Measurements from ENCODE around the gene TRIM17. TPM values are rescaled to one million over a fixed set of nuclear protein-coding genes. Genes with fewer than 3 reads are reported as not detected.

The TRIM17 gene
- total RNA-seq, 3 donors from 2014 or later, result 7.3 to 9.5 TPM; not detected in 1

GRCh38 chr1:228450200-228450599 is 33.5 kb upstream of the TRIM17 start:
- Histone ChIP-seq H3K4me3 (no peak overlapping the region), H3K4me1 (no peaks in the 10 kb centered on the region), H3K9me3 (no peaks in the 10 kb centered on the region), H3K27me3 (peaks cover 0 to 8% of the 10 kb centered on the region in 2 donors), H3K27ac (no peak overlapping the region), H3K36me3 (no peaks in the 10 kb centered on the region)
- no peak for DNase-seq (ENCODE audit: low spot score in 2 of 2)
- no peak for TF ChIP-seq POLR2AphosphoS5 (IDR thresholded peaks at IDR 0.05)
- intact Hi-C loops (cut with DNase I; ENCODE audit: low total_unique reads), result loop anchor here (5.0 kb wide), 1 partner anchor 1242 kb away; no protein-coding TSS in a partner anchor

GRCh38 chr1:228448372-228448771 is 31.7 kb upstream of the TRIM17 start:
- Histone ChIP-seq H3K4me1 (no peaks in the 10 kb centered on the region), H3K36me3 (no peaks in the 10 kb centered on the region), H3K4me3 (no peak overlapping the region), H3K27ac (no peak overlapping the region), H3K9me3 (no peaks in the 10 kb centered on the region), H3K27me3 (peaks cover 0 to 16% of the 10 kb centered on the region in 2 donors)
- intact Hi-C loops (cut with DNase I; ENCODE audit: low total_unique reads), result no loop called here
- no peak for TF ChIP-seq POLR2A (IDR thresholded peaks at IDR 0.05)
- no peak for TF ChIP-seq POLR2AphosphoS5 (IDR thresholded peaks at IDR 0.05)
- TF ChIP-seq CTCF (IDR thresholded peaks at IDR 0.05), result no peak
- DNase-seq (ENCODE audit: low spot score in 2 of 2), result no peak

GRCh38 chr1:228446852-228447251 is 30.2 kb upstream of the TRIM17 start:
- no peak overlapping the region for H3K27ac ChIP-seq
- no peaks in the 10 kb centered on the region for H3K36me3 ChIP-seq
- no peaks in the 10 kb centered on the region for H3K4me1 ChIP-seq
- DNase-seq (ENCODE audit: low spot score in 2 of 2), result no peak
- TF ChIP-seq POLR2AphosphoS5 (IDR thresholded peaks at IDR 0.05), result no peak
- no peak for TF ChIP-seq CTCF (IDR thresholded peaks at IDR 0.05)
- no peak for TF ChIP-seq POLR2A (IDR thresholded peaks at IDR 0.05)
- H3K27me3 ChIP-seq, result peaks cover 0 to 22% of the 10 kb centered on the region in 2 donors
- no peaks in the 10 kb centered on the region for H3K9me3 ChIP-seq
- intact Hi-C loops (cut with DNase I; ENCODE audit: low total_unique reads), result no loop called here
- H3K4me3 ChIP-seq, result no peak overlapping the region

GRCh38 chr1:228445843-228446650 is 29.4 kb upstream of the TRIM17 start:
- H3K9me3 ChIP-seq, result no peaks in the 10 kb centered on the region
- H3K36me3 ChIP-seq, result no peaks in the 10 kb centered on the region
- DNase-seq (ENCODE audit: low spot score in 2 of 2), result no peak
- H3K27me3 ChIP-seq, result peaks cover 0 to 22% of the 10 kb centered on the region in 2 donors
- TF ChIP-seq CTCF (IDR thresholded peaks at IDR 0.05), result no peak
- intact Hi-C loops (cut with DNase I; ENCODE audit: low total_unique reads), result no loop called here
- peak overlapping the region; percentile 29 to 56 (median 51) for H3K4me3 ChIP-seq
- H3K27ac ChIP-seq, result no peak overlapping the region
- no peaks in the 10 kb centered on the region for H3K4me1 ChIP-seq

- Histone ChIP-seq H3K4me3 (peak overlapping the region; percentile 29 to 56 (median 51)), H3K27ac (no peak overlapping the region), H3K27me3 (peaks cover 0 to 22% of the 10 kb centered on the region in 2 donors), H3K9me3 (no peaks in the 10 kb centered on the region), H3K4me1 (no peaks in the 10 kb centered on the region), H3K36me3 (no peaks in the 10 kb centered on the region)
- intact Hi-C loops (cut with DNase I; ENCODE audit: low total_unique reads), result no loop called here
- DNase-seq (ENCODE audit: low spot score in 2 of 2), result no peak
- TF ChIP-seq POLR2A (IDR thresholded peaks at IDR 0.05) (no peak), POLR2AphosphoS5 (IDR thresholded peaks at IDR 0.05) (no peak), CTCF (IDR thresholded peaks at IDR 0.05) (no peak)
Measured at GRCh38 chr1:228445490-228445842, 28.8 kb upstream of the TRIM17 start.

Measured in breast epithelium (tissue), 4 donors.